GM23338 (cell line): ENCODE results near the gene TSPEAR. TPM values are rescaled to one million over a fixed set of nuclear protein-coding genes. Genes with fewer than 3 reads are reported as not detected.

ENCODE experiments used
- ATAC-seq: fragments of 200-7000 bp; cut with Tn5 transposase; 3 replicates; pipeline ENCODE4 v1.9.1; 2020
- DNase-seq: peaks from one replicate; pipeline ENCODE4 v3.0.0-alpha.2; 2015; ENCODE audit warnings: low spot score
- H2AFZ ChIP-seq: fragments of 200-600 bp; sonication (generic); 2 replicates; pipeline ENCODE4 v1.8.0; 2016; ENCODE audit warnings: antibody characterized with exemption, mild to moderate bottlenecking, moderate library complexity
- H3F3A ChIP-seq: fragments of 200-600 bp; sonication (generic); replicated peaks from 2 replicates; pipeline ENCODE4 v1.8.0; 2017; ENCODE audit warnings: antibody characterized with exemption, mixed run types, low read depth
- H3K27ac ChIP-seq: fragments of 200-600 bp; sonication (generic); 2 replicates; pipeline ENCODE4 v1.6.1; 2016; ENCODE audit warnings: low read depth
- H3K27me3 ChIP-seq: fragments of 200-600 bp; sonication (generic); 2 replicates; pipeline ENCODE4 v1.8.0; 2016; ENCODE audit warnings: mild to moderate bottlenecking, mixed run types, moderate library complexity; ENCODE audit not compliant: insufficient read depth
- H3K36me3 ChIP-seq: fragments of 200-600 bp; sonication (generic); 2 replicates; pipeline ENCODE4 v1.8.0; 2016; ENCODE audit warnings: mild to moderate bottlenecking; ENCODE audit not compliant: insufficient read depth
- H3K4me1 ChIP-seq: fragments of 200-600 bp; sonication (generic); 2 replicates; pipeline ENCODE4 v1.8.0; 2016; ENCODE audit warnings: mild to moderate bottlenecking, moderate library complexity; ENCODE audit not compliant: insufficient read depth
- H3K4me2 ChIP-seq: fragments of 200-600 bp; sonication (generic); 2 replicates; pipeline ENCODE4 v1.7.1; 2017; ENCODE audit warnings: mixed run types
- H3K4me3 ChIP-seq: fragments of 200-600 bp; sonication (generic); 2 replicates; pipeline ENCODE4 v1.6.1; 2016; ENCODE audit warnings: mixed run types
- H3K79me2 ChIP-seq: fragments of 200-600 bp; sonication (generic); replicated peaks from 2 replicates; pipeline ENCODE4 v1.8.0; 2017; ENCODE audit warnings: mild to moderate bottlenecking; ENCODE audit not compliant: insufficient read depth
- H3K9me2 ChIP-seq: fragments of 200-600 bp; sonication (generic); 2 replicates; pipeline ENCODE4 v1.8.0; 2017; ENCODE audit not compliant: insufficient read depth
- H4K20me1 ChIP-seq: fragments of 200-600 bp; sonication (generic); replicated peaks from 2 replicates; pipeline ENCODE4 v1.8.0; 2017; ENCODE audit warnings: mild to moderate bottlenecking; ENCODE audit not compliant: insufficient read depth
- H3K27ac Mint-ChIP-seq: 2 replicates; pipeline ENCODE4 v1.8.0; 2020; ENCODE audit warnings: inconsistent platforms, mild to moderate bottlenecking, moderate library complexity, mixed read lengths
- H3K27me3 Mint-ChIP-seq: 3 replicates; pipeline ENCODE4 v1.8.0; 2022; ENCODE audit warnings: low read depth, mild to moderate bottlenecking, moderate library complexity, mixed read lengths, inconsistent platforms; ENCODE audit not compliant: insufficient read depth, poor library complexity
- H3K36me3 Mint-ChIP-seq: 3 replicates; pipeline ENCODE4 v1.8.0; 2021; ENCODE audit warnings: low read depth, mild to moderate bottlenecking, inconsistent platforms, moderate library complexity, mixed read lengths
- H3K4me1 Mint-ChIP-seq: 3 replicates; pipeline ENCODE4 v1.8.0; 2020; ENCODE audit warnings: mild to moderate bottlenecking, inconsistent platforms, mixed read lengths
- H3K4me3 Mint-ChIP-seq: 3 replicates; pipeline ENCODE4 v1.8.0; 2021; ENCODE audit warnings: moderate library complexity, mild to moderate bottlenecking, inconsistent platforms, mixed read lengths
- H3K9me3 Mint-ChIP-seq: 3 replicates; pipeline ENCODE4 v1.8.0; 2020; ENCODE audit warnings: moderate library complexity, mild to moderate bottlenecking, inconsistent platforms, mixed read lengths
- CREB1 ChIP-seq: fragments of 250-450 bp; sonication (Bioruptor Pico); IDR thresholded peaks from 2 replicates; pipeline ENCODE4 v1.5.0; 2020; ENCODE audit warnings: low read depth, mild to moderate bottlenecking, moderate library complexity
- CTCF ChIP-seq, 2 experiments: fragments of 200-600 bp in 1 of 2; sonication (generic) in 1 of 2; conservative IDR thresholded peaks; 2 replicates each; pipeline versions ENCODE4 v1.5.1 to v1.6.1; 2016 to 2017; ENCODE audit warnings: antibody characterized with exemption in 2 of 2, low read depth in 2 of 2, mild to moderate bottlenecking in 2 of 2, moderate library complexity in 1 of 2
- ETS1 ChIP-seq: IDR thresholded peaks from 2 replicates; pipeline ENCODE4 v1.6.1; 2016; ENCODE audit warnings: antibody characterized with exemption
- EZH2 ChIP-seq: fragments of 200-600 bp; sonication (generic); IDR thresholded peaks from one replicate; pipeline ENCODE4 v1.8.0; 2017; ENCODE audit warnings: antibody characterized with exemption, mild to moderate bottlenecking, low read depth; ENCODE audit not compliant: unreplicated experiment
- EZH2phosphoT487 ChIP-seq: fragments of 200-600 bp; sonication (generic); IDR thresholded peaks from one replicate; pipeline ENCODE4 v1.8.1; 2018; ENCODE audit warnings: antibody characterized with exemption; ENCODE audit not compliant: unreplicated experiment
- NANOG ChIP-seq: IDR thresholded peaks from 2 replicates; pipeline ENCODE4 v1.6.1; 2016; ENCODE audit warnings: antibody characterized with exemption, borderline replicate concordance
- POLR2AphosphoS5 ChIP-seq: IDR thresholded peaks from 2 replicates; pipeline ENCODE4 v1.6.1; 2016; ENCODE audit warnings: antibody characterized with exemption, low read depth
- STAT1 ChIP-seq: IDR thresholded peaks from one replicate; pipeline ENCODE4 v1.6.1; 2016; ENCODE audit warnings: antibody characterized with exemption; ENCODE audit not compliant: unreplicated experiment
- ZNF462 ChIP-seq: fragments of 250-450 bp; sonication (Bioruptor Pico); IDR thresholded peaks from 2 replicates; pipeline ENCODE4 v1.5.0; 2020; ENCODE audit warnings: mild to moderate bottlenecking, moderate library complexity
- polyA plus RNA-seq: library from polyadenylated mRNA; unstranded; fragments of >200 nt; fragmentation: Nextera tagmentation; extraction: Ambion mirVana; gene quantifications from 2 replicates; pipeline ENCODE4 v1.2.1, GENCODE V29; 2016
- total RNA-seq: library from RNA; depleted of rRNA; stranded (reverse); fragments of >200 nt; shearing (Covaris generic); gene quantifications from 2 replicates; pipeline ENCODE4 v1.2.3, GENCODE V29; 2014

The TSPEAR gene
- total and polyA plus RNA-seq, 2 experiments from 2014 or later, result 0.35 to 0.92 TPM

DNA sequence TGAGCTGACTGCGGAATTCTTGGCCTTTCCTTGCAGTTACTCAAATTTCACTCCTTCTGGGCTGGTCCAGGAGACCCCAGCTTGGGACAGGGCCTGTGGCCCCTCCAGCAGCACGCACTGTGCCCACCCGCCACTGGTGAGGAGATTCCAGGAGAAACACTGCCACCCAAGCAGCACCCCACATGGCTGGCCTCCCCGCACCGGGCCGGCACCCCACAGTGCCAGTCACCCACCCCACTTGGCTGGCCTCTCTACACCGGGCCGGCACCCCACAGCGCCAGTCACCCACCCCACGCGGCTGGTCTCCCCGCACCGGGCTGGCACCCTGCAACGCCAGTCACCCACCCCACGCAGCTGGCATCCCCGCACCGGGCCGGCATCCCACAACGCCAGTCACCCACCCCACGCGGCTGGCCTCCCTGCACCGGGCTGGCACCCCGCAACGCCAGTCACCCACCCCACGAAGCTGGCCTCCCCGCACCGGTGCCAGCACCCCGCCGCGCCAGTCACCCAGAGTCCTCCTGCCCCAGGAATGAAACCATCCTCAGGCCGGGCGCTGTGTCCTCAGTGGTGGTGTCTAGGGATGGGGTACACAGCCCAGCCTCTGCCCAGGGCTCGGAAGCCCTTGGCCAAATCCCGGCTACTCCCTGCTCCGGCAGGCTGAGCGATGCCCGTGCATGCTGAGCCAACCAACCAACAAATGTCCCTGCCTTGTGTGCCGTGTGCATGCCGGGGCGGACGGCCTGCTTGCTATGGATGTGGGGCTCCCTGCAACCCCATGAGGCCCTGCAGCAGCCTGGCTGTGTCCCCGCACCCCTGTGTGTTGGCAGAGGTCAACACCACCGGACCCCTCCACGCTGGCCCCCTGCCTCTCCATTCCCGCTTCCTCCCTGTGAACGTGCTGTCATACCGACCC lies 38.6 kb upstream of the TSPEAR start (continued):
- no peak for TF ChIP-seq ZNF462 (CRISPR knock-in tag)
- TF ChIP-seq POLR2AphosphoS5, result no peak
- TF ChIP-seq CTCF (conservative IDR thresholded peaks at IDR 0.05; ENCODE audit: low read depth in 2 of 2), result no peak

DNA sequence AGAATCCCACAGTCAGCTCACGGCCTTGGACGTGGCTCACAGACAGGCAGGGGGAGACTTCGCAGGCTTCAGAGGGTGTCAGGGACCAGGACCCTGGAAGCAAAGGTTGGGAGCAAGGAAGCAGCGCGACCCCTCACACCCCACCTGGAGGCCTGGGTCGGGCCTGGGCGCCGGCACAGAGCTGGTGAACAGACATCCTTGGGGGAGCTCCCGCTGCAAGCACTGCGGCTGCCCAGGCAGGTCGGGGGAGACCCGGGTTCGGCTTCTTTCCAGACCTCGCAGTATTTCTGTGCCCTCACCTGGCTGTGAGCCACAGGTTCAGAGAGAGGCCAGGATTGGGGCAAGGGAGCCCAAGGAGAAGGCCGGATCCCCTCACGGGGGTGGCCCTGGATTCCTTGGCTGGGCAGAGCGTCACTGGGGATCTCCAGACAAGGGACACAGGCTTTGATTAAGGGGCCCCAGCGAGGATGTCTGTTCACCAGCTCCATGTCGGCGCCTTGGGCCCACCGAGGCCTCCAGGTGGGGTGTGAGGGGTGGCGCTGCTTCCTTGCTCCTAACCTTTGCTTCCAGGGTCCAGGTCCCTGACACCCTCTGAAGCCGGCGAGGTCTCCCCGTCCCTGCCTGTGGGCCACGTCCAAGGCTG lies 37.9 kb upstream of the TSPEAR start:
- H2AFZ ChIP-seq, result peak overlapping the region; percentile 52; the same call in 1 of the 2 replicates
- H3K9me2 ChIP-seq, result no peaks in the 10 kb centered on the region; the same call in 1 of the 2 replicates
- peaks cover 41% of the 10 kb centered on the region for H3K4me1 Mint-ChIP-seq
- H3K36me3 ChIP-seq, result no peaks in the 10 kb centered on the region
- H3K4me1 ChIP-seq, result peaks cover 33% of the 10 kb centered on the region
- peak overlapping the region; percentile 39; the same call in 1 of the 2 replicates for H3K4me3 ChIP-seq
- peaks cover 13% of the 10 kb centered on the region; the same call in 1 of the 3 replicates for H3K36me3 Mint-ChIP-seq
- no peaks in the 10 kb centered on the region for H4K20me1 ChIP-seq
- peak overlapping the region; percentile 64 for H3K4me2 ChIP-seq
- no peaks in the 10 kb centered on the region for H3K27me3 ChIP-seq
- peaks cover 36% of the 10 kb centered on the region for H3K9me3 Mint-ChIP-seq
- H3K27ac Mint-ChIP-seq, result peak overlapping the region; percentile 42
- H3K4me3 Mint-ChIP-seq, result peak overlapping the region; percentile 68
- no peaks in the 10 kb centered on the region for H3K79me2 ChIP-seq
- ATAC-seq (peak; percentile 49), DNase-seq (no peak)
- peaks cover 7% of the 10 kb centered on the region; the same call in 1 of the 2 replicates for H3F3A ChIP-seq
- H3K27ac ChIP-seq, result peak overlapping the region; percentile 81
- H3K27me3 Mint-ChIP-seq, result peaks cover 9% of the 10 kb centered on the region
- no peak for TF ChIP-seq NANOG
- no peak for TF ChIP-seq STAT1
- TF ChIP-seq POLR2AphosphoS5, result no peak
- TF ChIP-seq CTCF (conservative IDR thresholded peaks at IDR 0.05; ENCODE audit: low read depth in 2 of 2), result no peak
- TF ChIP-seq ETS1, result no peak
- TF ChIP-seq CREB1 (CRISPR knock-in tag), result no peak
- TF ChIP-seq EZH2phosphoT487, result no peak
- no peak for TF ChIP-seq EZH2
